Measurements from ENCODE around the gene C19orf47. TPM values are rescaled to one million over a fixed set of nuclear protein-coding genes. Genes with fewer than 3 reads are reported as not detected.
"Not testable (repeated sequence)": the region's sequence is repeated elsewhere in the genome, so short reads cannot be mapped to it uniquely, and the experiment has no call there.

The C19orf47 gene
- total RNA-seq, 1 donor from 2014 or later, result 13.4 TPM

DNA sequence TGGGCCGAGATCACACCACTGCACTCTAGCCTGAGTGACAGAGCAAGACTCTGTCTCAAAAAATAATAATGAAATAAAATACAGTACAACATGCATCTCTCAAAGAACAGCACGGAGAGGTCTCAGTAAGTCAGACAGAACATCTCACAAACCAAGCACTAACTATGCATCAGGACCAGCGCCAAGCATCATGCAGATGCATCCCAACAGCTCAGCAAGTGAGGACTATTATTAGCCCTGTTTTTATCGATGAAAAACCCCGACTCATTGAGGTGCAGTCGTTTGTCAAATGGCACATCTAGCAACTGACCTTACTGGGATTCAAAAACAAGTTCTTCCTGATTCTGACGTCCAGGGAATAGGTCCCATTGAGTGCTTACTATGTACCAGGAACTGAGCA lies 3.8 kb downstream of the C19orf47 start:
- ATAC-seq, result no peak

DNA sequence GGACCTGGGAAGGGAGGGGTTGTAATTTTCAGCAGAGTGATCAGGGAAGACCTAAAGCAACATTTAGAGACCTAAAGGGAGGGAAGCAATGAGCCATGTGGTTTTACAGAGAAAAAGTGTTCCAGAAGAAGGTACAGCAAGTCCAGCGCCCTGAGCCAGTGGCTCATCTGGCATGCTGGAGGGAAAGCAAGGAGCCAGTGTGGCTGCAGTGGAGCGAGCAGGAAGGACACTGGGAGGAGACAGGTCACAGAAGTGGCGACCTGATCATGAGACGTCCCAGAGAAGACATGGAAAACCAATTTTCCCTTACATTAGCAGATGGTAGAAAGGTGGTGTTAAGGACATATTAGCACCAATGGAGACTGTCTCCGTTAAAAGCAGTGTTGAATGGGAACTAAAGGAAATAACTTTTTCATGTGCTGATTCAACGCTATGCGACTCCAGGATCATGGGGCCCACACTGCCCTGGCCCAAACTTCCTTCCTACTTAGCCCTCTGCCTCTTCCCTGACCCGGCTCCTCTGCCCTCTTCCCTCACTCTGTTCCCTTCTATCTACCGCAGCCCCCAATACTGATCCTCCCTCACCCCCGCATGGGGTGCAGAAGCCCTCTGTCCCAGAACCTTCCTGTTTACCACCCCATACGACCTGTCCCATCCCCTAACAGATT lies 5.4 kb downstream of the C19orf47 start:
- ATAC-seq, result no peak

- ATAC-seq, result no peak
These were observed 6.4 kb downstream of the C19orf47 start for GRCh38 chr19:40341601-40342482.

DNA sequence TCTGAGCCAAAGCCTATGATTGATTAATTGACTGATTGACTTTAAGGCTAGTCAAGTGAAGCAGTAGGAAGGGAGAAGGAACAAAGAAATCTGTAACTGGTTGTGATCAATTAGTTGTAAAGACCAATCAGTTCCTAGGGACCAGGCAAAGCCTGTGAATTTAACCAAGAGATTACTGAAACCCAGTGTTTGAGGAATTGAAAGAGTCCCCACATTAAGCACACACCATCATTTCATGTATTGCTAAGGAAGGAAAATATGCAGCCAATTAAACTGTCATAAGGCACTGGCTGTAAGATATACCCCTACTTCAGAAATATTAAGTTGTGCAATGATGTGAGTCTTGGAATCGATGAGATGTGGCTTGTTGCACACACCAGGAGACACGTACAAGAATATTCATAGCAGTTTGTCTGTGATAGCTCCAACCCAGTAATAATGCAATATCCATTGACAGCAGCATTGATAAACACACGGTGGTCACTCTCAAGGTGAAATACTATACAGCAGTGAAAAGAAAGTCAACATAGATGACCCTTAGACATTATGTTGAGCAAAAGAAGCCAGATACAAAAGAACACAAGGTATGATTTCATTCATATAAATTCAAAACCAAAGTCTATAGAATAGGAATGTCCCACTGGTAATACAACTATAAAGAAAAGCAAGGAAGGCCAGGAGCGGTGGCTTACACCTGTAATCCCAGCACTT lies 9.0 kb downstream of the C19orf47 start:
- no peak for ATAC-seq

- ATAC-seq, result no peak
These were observed 10.6 kb downstream of the C19orf47 start for GRCh38 chr19:40337594-40337993.

DNA sequence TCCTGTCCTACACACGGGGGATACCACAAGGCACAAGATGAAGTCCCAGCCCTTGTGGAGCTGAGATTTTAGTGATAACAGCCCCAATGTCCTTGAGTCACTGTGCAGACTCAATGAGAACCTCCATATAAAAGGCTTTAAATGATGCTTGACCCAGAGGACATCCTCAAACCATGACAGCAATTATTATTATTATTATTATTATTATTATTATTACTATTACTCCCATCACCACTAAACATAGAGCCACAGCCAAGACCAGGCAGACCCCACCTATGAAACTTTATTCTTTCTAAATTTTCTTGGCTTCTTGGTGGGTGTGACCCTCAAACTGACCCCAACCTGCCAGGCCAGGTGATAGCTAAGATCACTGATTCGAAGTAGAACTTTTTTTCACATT lies 11.1 kb downstream of the C19orf47 start:
- no peak for ATAC-seq

- no peak for ATAC-seq
These were observed 11.6 kb downstream of the C19orf47 start for GRCh38 chr19:40336601-40336900.

- ATAC-seq, result no peak
These were observed 12.2 kb downstream of the C19orf47 start for GRCh38 chr19:40335855-40336600.

- ATAC-seq, result no peak
These were observed 13.1 kb downstream of the C19orf47 start for GRCh38 chr19:40335101-40335500.

GRCh38 chr19:40333083-40333482 lies 15.1 kb downstream of the C19orf47 start:
- ATAC-seq, result not testable (repeated sequence)

GRCh38 chr19:40332669-40333068 lies 15.5 kb downstream of the C19orf47 start:
- ATAC-seq, result no peak

DNA sequence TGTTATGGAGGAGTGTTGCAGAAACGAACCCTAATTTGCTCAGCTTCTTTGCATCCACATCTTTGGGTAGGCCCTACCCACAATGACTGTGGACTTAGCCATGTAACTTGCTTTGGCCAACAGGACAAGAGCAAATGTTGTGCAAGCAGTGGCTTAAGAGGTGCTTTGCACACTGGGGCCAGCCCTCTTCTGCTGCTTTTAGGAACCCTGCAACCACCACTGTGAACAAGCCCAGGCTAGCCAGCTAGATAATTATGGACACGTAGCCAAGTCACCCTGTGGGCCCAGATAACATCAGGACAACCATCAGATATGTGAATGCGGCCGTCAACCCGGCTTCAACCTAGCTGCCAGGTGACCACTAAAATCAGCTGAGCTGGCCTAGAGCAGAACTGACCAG lies 17.1 kb downstream of the C19orf47 start:
- ATAC-seq, result peak; percentile 65

- ATAC-seq, result no peak
These were observed 22.0 kb downstream of the C19orf47 start for GRCh38 chr19:40326201-40326600.

DNA sequence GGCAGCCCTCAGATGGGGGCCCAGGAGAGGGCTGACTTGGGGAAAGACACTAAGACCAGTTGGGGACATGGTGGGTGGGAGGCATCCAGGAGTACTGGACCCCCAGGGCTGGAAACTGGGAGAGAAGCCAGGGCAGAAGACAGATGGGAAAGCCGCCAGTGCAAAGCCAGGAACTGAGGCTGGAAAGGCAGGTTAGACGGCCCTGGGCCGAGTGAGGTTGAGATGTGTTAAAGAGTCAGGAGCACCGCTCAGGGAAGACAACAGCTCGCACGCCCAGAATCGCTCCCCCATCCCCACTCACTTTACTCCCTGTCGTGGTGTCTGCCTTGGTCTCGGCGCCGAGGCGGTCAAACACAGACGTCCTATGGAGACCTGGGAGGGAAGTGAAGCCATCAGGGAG lies 24.5 kb downstream of the C19orf47 start:
- ATAC-seq, result no peak

DNA sequence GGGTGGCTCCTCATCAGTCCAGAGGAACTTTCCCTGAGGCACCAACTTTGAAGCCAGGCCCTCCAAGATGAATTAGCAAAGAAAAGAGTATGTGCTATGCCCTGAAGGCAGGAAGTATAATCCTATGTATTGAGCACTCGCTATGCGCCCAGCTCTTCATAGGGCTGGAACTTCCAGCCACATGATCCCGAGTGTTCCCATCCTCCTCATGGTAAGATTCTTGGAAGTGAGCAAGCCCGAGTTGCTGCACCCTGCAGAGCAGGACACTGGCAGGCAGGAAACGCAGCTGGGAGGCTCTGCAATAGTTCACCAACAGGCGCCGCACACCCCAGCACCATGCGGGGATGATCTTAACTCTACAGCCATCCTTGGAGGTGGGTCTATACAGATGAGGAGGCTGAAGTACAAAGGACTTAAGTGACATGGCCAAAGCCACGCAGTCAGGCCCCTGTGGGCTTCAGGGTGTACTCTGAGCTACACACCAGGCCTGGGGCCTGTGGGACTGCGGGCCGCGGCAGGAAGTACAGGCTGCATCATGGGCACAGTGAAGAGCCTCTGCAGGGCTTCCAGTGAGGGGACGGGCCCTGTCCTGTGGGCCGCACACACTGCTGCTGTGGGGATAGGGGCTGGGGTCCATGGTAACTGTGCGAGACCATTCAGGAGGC lies 25.1 kb downstream of the C19orf47 start:
- ATAC-seq, result no peak

- no peak for ATAC-seq
These were observed 26.0 kb downstream of the C19orf47 start for GRCh38 chr19:40322271-40322610.

GRCh38 chr19:40321566-40322270 lies 26.5 kb downstream of the C19orf47 start:
- ATAC-seq, result no peak

GRCh38 chr19:40321076-40321475 lies 27.1 kb downstream of the C19orf47 start:
- no peak for ATAC-seq

DNA sequence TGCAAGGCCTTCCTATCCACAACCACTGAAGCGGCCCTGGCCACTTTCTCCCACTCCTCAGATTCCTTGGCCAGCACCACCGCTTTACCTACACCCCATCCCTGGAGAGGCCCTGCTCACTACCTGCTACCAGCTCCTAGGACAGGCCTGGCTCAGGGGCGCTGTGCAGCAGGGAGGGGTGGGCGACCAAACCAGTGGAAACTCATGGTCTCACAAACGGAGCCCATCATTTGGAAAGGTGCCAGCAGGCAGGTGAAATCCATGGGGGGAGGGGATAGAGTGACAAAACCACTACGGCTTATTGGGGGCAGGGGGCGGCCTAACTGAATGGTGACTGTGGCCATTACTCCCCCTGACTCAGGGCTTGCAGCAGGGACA lies 27.6 kb downstream of the C19orf47 start:
- no peak for ATAC-seq

GRCh38 chr19:40317338-40317737 lies 30.9 kb downstream of the C19orf47 start:
- ATAC-seq, result no peak

DNA sequence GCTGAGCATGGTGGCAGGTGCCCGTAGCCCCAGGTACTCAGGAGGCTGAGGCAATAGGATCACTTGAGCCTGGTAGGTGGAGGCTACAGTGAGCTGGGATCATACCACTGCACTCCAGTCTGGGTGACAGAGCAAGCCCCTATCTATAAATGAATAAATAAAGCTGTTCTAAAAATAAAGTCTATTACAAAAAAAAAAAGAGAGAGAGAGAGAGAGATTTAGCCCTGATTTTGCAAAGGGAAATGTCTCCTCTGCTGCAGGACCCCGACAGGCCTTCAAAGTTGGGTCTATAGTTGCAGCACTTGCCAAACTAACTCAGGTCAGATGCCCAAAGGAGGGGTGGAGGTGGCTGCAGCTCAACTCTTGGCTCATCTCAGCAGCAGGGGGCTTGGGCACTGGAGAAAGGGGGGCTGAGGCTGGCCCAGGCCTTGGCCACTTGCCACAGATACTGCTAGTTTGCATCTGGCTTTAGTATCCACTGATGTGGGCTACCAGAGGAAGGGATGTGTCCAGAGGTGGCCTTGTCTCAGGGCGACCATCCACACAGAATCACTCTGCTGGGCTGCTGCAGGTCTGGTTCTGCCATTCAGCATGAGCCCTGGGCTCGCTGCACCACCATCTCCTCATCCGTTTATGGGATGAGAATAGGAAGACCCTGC lies 32.3 kb downstream of the C19orf47 start:
- ATAC-seq, result no peak

Data from esophagus mucosa (tissue), 1 donor.